Adipose tissue (tissue), 3 donors: Measurements from ENCODE around the gene ADAMTS18. TPM values are rescaled to one million over a fixed set of nuclear protein-coding genes. Genes with fewer than 3 reads are reported as not detected.

Source experiments
- H3K27ac ChIP-seq: one replicate; pipeline ENCODE4 v1.5.1; 2013; ENCODE audit warnings: low read depth, low read length
- WGBS, 3 donors: extraction: QIAGEN DNeasy Blood & Tissue Kit; methylation state at CpG; one replicate each; pipeline ENCODE4 v1.1.7; 2013; 5-methylcytosine and 5-hydroxymethylcytosine counted together
- polyA plus RNA-seq, 3 donors: library from polyadenylated mRNA; stranded (reverse); fragments of 200-250 nt; gene quantifications; one replicate each; pipeline ENCODE4 v1.2.3, GENCODE V29; 2013
- donor health status: healthy with polysubstance abuse.
- donor health status: Bipolar disorder and iron deficiency.
- donor health status: healthy.

The ADAMTS18 gene
- polyA plus RNA-seq, 3 donors: 0.02 to 0.79 (median 0.79) TPM

- 62 to 79% (median 72%) methylated on average over 6 of the region's 6 CpGs for WGBS, 3 donors
- no peak overlapping the region for H3K27ac ChIP-seq
Observed at GRCh38 chr16:77402118-77402517, 32.7 kb downstream of the ADAMTS18 start.

DNA sequence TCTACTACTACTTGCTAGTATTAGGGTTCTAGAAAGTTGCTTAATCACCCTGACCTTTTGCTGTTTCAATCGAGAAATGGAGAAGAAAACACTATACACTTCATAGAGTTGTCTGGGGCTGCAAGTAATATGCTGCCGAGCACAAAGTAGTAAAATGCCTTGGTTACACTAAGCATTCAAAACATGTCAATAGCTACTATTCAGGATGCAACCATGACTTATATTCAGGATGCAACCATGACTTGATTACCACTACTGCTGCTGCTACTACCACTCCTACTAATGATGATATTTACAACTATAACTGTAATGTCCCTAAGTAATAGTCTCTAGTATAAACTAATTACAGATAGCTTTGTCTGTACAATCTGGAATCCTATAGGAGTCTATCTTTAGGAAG, 35.3 kb downstream of the ADAMTS18 start:
- H3K27ac ChIP-seq: no peak overlapping the region
- 66 to 79% (median 67%) methylated on average over 2 of the region's 2 CpGs for WGBS, 3 donors

GRCh38 chr16:77399066-77399465, 35.8 kb downstream of the ADAMTS18 start:
- WGBS, 3 donors: 74 to 84% (median 79%) methylated on average over 1 of the region's 1 CpG
- no peak overlapping the region for H3K27ac ChIP-seq

DNA sequence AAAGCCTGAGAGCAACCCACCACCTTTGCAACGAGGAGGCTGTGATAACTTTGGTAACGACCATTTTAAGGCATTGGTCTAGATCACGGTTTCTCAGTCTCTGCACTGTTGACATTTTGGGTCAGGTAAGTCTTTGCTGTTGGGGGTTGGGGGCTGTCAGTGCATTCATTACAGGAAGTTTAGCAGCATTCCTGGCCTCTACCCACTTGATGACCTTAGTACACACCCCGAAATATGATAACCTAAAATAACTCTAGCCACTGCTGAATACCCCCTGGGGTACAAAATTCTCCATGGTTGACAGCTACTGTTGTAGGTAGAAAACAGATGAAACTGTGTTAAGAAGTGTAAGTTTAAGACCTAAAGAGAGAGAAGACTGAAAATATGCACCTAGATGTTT, 36.3 kb downstream of the ADAMTS18 start:
- no peak overlapping the region for H3K27ac ChIP-seq
- WGBS, 3 donors: 36 to 58% (median 57%) methylated on average over 4 of the region's 4 CpGs

DNA sequence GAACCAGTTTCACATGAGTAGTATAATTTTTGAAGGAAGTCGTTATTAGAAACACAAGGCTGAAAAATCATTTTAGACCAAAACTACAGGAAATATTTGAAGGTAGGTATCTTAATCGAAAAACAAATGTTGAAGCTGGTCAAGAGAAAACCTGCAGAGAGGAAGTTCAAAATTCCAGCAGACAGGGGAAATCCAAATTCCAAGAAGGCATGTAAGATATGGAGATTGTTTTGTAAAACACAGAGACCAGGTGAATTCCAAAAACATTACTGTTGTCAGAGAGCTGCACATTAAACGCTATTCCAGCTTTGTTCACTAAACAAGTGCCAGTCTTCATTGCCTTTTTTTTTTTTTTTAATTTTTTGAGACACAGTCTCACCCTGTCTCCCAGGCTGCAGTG, 38.4 kb downstream of the ADAMTS18 start:
- H3K27ac ChIP-seq: no peak overlapping the region
- WGBS, 3 donors: 50 to 66% (median 57%) methylated on average over 3 of the region's 3 CpGs

GRCh38 chr16:77394699-77395098, 40.1 kb downstream of the ADAMTS18 start:
- WGBS, 3 donors: 83 to 90% (median 86%) methylated on average over 2 of the region's 2 CpGs
- no peak overlapping the region for H3K27ac ChIP-seq

DNA sequence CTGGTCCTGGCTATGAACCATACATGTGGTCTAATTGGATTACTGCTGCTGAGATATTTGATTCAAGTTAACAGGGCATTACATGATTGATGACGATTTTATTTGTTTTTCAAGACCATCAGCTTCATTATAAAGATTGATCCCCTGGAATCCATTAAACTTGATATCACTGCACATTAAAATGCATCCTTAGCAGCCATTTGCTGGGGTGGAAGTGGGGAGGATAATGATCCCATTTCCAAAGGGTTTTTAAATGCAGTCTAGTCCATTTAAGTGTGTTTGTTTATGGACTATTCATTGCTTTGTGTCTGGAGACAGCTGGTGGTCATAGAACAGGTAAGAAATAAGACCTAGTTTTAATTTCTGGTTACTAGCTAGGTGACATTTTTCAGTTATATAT, 40.9 kb downstream of the ADAMTS18 start:
- no peak overlapping the region for H3K27ac ChIP-seq
- WGBS, 3 donors: 66 to 85% (median 81%) methylated on average over 1 of the region's 1 CpG

DNA sequence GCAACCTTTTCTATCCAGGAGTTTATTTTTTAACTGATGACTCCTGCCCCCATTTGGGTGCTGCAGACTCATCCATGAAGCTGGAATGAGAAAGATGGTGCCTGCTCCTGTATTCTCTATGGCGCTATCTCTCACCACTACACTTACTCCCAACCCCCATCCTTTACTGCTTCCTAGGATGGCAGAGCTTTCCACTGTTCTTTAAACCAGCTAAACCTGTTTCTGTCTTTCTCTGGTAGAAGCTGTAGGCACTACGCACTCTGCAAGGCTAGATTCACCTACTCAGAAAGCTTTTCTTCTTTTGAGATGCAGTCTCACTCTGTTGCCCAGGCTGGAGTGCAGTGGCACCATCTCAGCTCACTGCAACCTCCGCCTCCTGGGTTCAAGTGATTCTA, 47.0 kb downstream of the ADAMTS18 start:
- WGBS, 3 donors: 60 to 89% (median 87%) methylated on average over 3 of the region's 3 CpGs
- H3K27ac ChIP-seq: no peak overlapping the region

DNA sequence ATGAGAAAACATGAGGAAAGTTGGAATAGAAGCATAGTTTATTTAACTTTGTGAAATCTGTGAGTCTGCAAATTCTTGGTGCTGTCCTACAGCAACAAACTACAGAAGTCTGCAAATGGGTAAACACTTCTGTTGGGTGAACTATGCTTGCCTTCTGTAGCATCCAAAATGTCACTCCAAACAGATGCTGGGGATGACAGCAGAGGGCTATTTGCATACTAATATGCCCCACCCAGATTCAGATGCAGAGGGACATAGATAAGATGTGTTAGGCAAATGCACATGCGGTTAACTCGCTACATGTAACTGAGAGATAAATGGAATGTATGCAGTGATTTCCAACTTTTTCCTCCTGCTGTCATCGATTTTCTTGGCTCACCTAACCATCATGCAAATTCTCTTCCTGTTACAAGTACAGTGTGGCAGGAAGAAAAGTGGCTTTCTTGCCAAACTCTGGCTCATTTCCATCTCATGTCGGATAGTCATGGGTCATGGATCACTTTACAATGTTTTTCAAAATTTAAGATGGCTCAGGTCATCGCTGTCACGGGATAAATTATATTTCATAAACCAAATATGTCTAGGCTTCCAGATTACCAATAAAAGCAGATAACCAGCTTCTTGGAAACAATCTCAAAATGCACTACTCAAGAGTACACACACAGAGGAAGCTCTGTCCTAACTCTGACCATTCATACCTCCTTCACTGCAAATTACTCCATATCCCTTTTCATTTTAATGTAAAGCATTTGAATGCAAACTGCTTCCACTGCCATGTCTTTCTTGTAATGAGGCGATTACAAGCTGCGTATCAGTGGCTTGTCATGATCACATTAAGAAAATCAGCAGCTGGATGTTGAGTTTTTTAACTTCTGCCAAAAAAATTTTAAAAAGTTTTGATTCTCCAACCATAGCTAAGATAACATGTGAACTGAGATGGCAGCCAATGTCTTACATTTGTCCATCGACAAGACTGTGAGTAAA, 47.7 kb downstream of the ADAMTS18 start:
- WGBS, 3 donors: 67 to 73% (median 67%) methylated on average over 9 of the region's 9 CpGs
- H3K27ac ChIP-seq: no peak overlapping the region

GRCh38 chr16:77385481-77385880, 49.4 kb downstream of the ADAMTS18 start:
- H3K27ac ChIP-seq: no peak overlapping the region
- 49 to 67% (median 60%) methylated on average over 3 of the region's 3 CpGs for WGBS, 3 donors

- 53 to 88% (median 85%) methylated on average over 8 of the region's 8 CpGs for WGBS, 3 donors
- no peak overlapping the region for H3K27ac ChIP-seq
Observed at GRCh38 chr16:77383606-77384187, 51.1 kb downstream of the ADAMTS18 start.

- 59 to 76% (median 71%) methylated on average over 4 of the region's 4 CpGs for WGBS, 3 donors
- H3K27ac ChIP-seq: no peak overlapping the region
Observed at GRCh38 chr16:77376358-77376757, 58.5 kb downstream of the ADAMTS18 start.

- no peak overlapping the region for H3K27ac ChIP-seq
- 91 to 96% (median 96%) methylated on average over 7 of the region's 7 CpGs for WGBS, 3 donors
Observed at GRCh38 chr16:77375396-77375795, 59.4 kb downstream of the ADAMTS18 start.

GRCh38 chr16:77374384-77374783, 60.5 kb downstream of the ADAMTS18 start:
- 4 to 44% (median 19%) methylated on average over 1 of the region's 1 CpG for WGBS, 3 donors
- H3K27ac ChIP-seq: no peak overlapping the region

DNA sequence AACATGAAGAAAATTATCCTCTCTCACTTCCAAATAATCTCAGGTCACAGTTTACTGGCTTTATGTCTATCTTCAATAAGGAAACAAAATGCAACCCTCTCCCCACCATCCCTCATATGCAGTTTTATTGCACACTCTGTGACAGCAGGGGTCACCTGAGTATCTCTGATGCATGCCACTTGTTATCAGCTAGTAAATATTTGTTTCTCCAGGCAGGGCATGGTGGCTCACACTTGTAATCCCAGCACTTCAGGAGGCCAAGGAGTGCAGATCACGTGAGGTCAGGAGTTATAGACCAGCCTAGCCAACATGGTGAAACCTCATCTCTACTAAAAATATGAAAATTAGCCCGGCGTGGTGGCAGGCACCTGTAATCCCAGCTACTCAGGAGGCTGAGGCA, 61.1 kb downstream of the ADAMTS18 start:
- H3K27ac ChIP-seq: no peak overlapping the region
- 75 to 92% (median 87%) methylated on average over 3 of the region's 3 CpGs for WGBS, 3 donors

- H3K27ac ChIP-seq: no peak overlapping the region
- WGBS, 3 donors: 80 to 92% (median 82%) methylated on average over 6 of the region's 6 CpGs
Observed at GRCh38 chr16:77364770-77365169, 70.1 kb downstream of the ADAMTS18 start.

GRCh38 chr16:77359065-77359502, 75.8 kb downstream of the ADAMTS18 start:
- H3K27ac ChIP-seq: no peak overlapping the region
- WGBS, 3 donors: 24 to 67% (median 57%) methylated on average over 4 of the region's 4 CpGs

- H3K27ac ChIP-seq: no peak overlapping the region
- WGBS, 3 donors: 34 to 66% (median 59%) methylated on average over 4 of the region's 4 CpGs
Observed at GRCh38 chr16:77353587-77354263, 81.1 kb downstream of the ADAMTS18 start.

- no peak overlapping the region for H3K27ac ChIP-seq
- WGBS, 3 donors: 76 to 92% (median 86%) methylated on average over 6 of the region's 6 CpGs
Observed at GRCh38 chr16:77344341-77344740, 90.5 kb downstream of the ADAMTS18 start.
